Parathyroid adenoma (tissue), 2 donors: ENCODE measurements around the gene CCIN.
A peak's percentile ranks its signal among the peaks of the same experiment; 100 is the strongest.

Experiments
- H2AFZ ChIP-seq: fragments of 300-600 bp; sonication (generic); one replicate; pipeline ENCODE4 v1.7.0; 2017; ENCODE audit warnings: antibody characterized with exemption, mild to moderate bottlenecking
- H3K27ac ChIP-seq: fragments of 300-600 bp; sonication (generic); one replicate; pipeline ENCODE4 v1.7.0; 2017
- H3K27me3 ChIP-seq: fragments of 300-600 bp; sonication (generic); one replicate; pipeline ENCODE4 v1.7.0; 2017; ENCODE audit warnings: low read length; ENCODE audit not compliant: control insufficient read depth, insufficient read depth
- H3K36me3 ChIP-seq: fragments of 300-600 bp; sonication (generic); one replicate; pipeline ENCODE4 v1.7.0; 2017; ENCODE audit warnings: low read length; ENCODE audit not compliant: control insufficient read depth, insufficient read depth
- H3K4me1 ChIP-seq: fragments of 300-600 bp; sonication (generic); one replicate; pipeline ENCODE4 v1.7.0; 2017; ENCODE audit warnings: control low read depth
- H3K4me2 ChIP-seq: fragments of 300-600 bp; sonication (generic); one replicate; pipeline ENCODE4 v1.7.0; 2017; ENCODE audit warnings: low read length
- H3K4me3 ChIP-seq: fragments of 300-600 bp; sonication (generic); one replicate; pipeline ENCODE4 v1.7.0; 2017; ENCODE audit warnings: low read depth, low read length
- H3K79me2 ChIP-seq: fragments of 300-600 bp; sonication (generic); one replicate; pipeline ENCODE4 v1.7.0; 2017; ENCODE audit warnings: control low read depth
- H3K9ac ChIP-seq: fragments of 300-600 bp; sonication (generic); one replicate; pipeline ENCODE4 v1.7.0; 2017; ENCODE audit warnings: mild to moderate bottlenecking
- H3K9me3 ChIP-seq: fragments of 300-600 bp; sonication (generic); one replicate; pipeline ENCODE4 v1.7.0; 2017; ENCODE audit warnings: low read length; ENCODE audit not compliant: control insufficient read depth
- CTCF ChIP-seq: fragments of 300-600 bp; sonication (generic); IDR thresholded peaks from one replicate; pipeline ENCODE4 v1.7.0; 2017; ENCODE audit warnings: antibody characterized with exemption, mild to moderate bottlenecking
- donor health status: primary hyperparathyroidism.

The CCIN gene

GRCh38 chr9:36142510-36143244 is 26.5 kb upstream of the CCIN start:
- no peak for TF ChIP-seq CTCF
- no peak overlapping the region for H3K4me3 ChIP-seq

GRCh38 chr9:36143245-36143641 is 25.9 kb upstream of the CCIN start:
- no peak for TF ChIP-seq CTCF
- Histone ChIP-seq H3K9me3 (no peaks in the 10 kb centered on the region), H3K79me2 (no peaks in the 10 kb centered on the region), H3K27me3 (no peaks in the 10 kb centered on the region), H3K27ac (peak overlapping the region; percentile 32), H3K36me3 (no peaks in the 10 kb centered on the region), H3K4me1 (no peaks in the 10 kb centered on the region), H3K4me3 (no peak overlapping the region), H2AFZ (no peak overlapping the region), H3K9ac (no peak overlapping the region), H3K4me2 (peak overlapping the region; percentile 30)

More at GRCh38 chr9:36142510-36143244, 26.5 kb upstream of the CCIN start:
- Histone ChIP-seq H2AFZ (no peak overlapping the region), H3K79me2 (no peaks in the 10 kb centered on the region), H3K4me2 (peak overlapping the region; percentile 30), H3K27ac (peak overlapping the region; percentile 32), H3K4me1 (no peaks in the 10 kb centered on the region), H3K36me3 (no peaks in the 10 kb centered on the region), H3K9me3 (no peaks in the 10 kb centered on the region), H3K27me3 (no peaks in the 10 kb centered on the region), H3K9ac (no peak overlapping the region)

GRCh38 chr9:36144309-36145232 is 24.6 kb upstream of the CCIN start:
- Histone ChIP-seq H3K4me3 (no peak overlapping the region), H3K9ac (no peak overlapping the region), H3K27me3 (no peaks in the 10 kb centered on the region), H2AFZ (no peak overlapping the region), H3K79me2 (no peaks in the 10 kb centered on the region), H3K9me3 (no peaks in the 10 kb centered on the region), H3K36me3 (no peaks in the 10 kb centered on the region), H3K4me1 (no peaks in the 10 kb centered on the region), H3K27ac (no peak overlapping the region), H3K4me2 (no peak overlapping the region)
- no peak for TF ChIP-seq CTCF

GRCh38 chr9:36145970-36146369 is 23.2 kb upstream of the CCIN start:
- no peaks in the 10 kb centered on the region for H3K36me3 ChIP-seq
- no peaks in the 10 kb centered on the region for H3K79me2 ChIP-seq
- no peak overlapping the region for H3K4me2 ChIP-seq
- no peaks in the 10 kb centered on the region for H3K9me3 ChIP-seq
- H2AFZ ChIP-seq = no peak overlapping the region
- no peak overlapping the region for H3K4me3 ChIP-seq
- H3K4me1 ChIP-seq = no peaks in the 10 kb centered on the region
- TF ChIP-seq CTCF = no peak
- H3K9ac ChIP-seq = no peak overlapping the region
- no peak overlapping the region for H3K27ac ChIP-seq
- no peaks in the 10 kb centered on the region for H3K27me3 ChIP-seq
